IPS-15b (cell line): ENCODE measurements around the gene ALDH16A1.

Experiments used
- H3K27me3 ChIP-seq: one replicate; pipeline ENCODE4 v1.6.1; 2013; ENCODE audit warnings: low read length; ENCODE audit not compliant: control insufficient read depth, insufficient read depth
- H3K36me3 ChIP-seq: one replicate; pipeline ENCODE4 v1.6.1; 2013; ENCODE audit warnings: low read length; ENCODE audit not compliant: control insufficient read depth, insufficient read depth
- H3K4me1 ChIP-seq: one replicate; pipeline ENCODE4 v1.6.1; 2013; ENCODE audit warnings: mild to moderate bottlenecking, low read length; ENCODE audit not compliant: control insufficient read depth, insufficient read depth
- H3K4me3 ChIP-seq: one replicate; pipeline ENCODE4 v1.5.1; 2013; ENCODE audit warnings: low read depth, low read length
- H3K9ac ChIP-seq: one replicate; pipeline ENCODE4 v1.6.1; 2013; ENCODE audit warnings: low read depth, mild to moderate bottlenecking, low read length
- H3K9me3 ChIP-seq: one replicate; pipeline ENCODE4 v1.6.1; 2013; ENCODE audit warnings: mild to moderate bottlenecking, low read length; ENCODE audit not compliant: control insufficient read depth, insufficient read depth

ALDH16A1 gene

GRCh38 chr19:49518033-49518432, 65.0 kb downstream of the ALDH16A1 start:
- Histone ChIP-seq H3K9me3 (no peaks in the 10 kb centered on the region), H3K9ac (no peak overlapping the region), H3K27me3 (no peaks in the 10 kb centered on the region), H3K4me1 (no peaks in the 10 kb centered on the region), H3K4me3 (no peak overlapping the region), H3K36me3 (peaks cover 8% of the 10 kb centered on the region)
